Hepatocyte (in vitro differentiated cells): ENCODE measurements around the gene PGGHG.

ENCODE experiments used
- CTCF ChIP-seq: fragments of 200-600 bp; sonication (generic); IDR thresholded peaks from 2 replicates; pipeline ENCODE4 v1.5.1; 2016; ENCODE audit warnings: antibody characterized with exemption, mild to moderate bottlenecking; ENCODE audit not compliant: poor library complexity
- EZH2 ChIP-seq: fragments of 200-600 bp; sonication (generic); IDR thresholded peaks from 2 replicates; pipeline ENCODE4 v1.6.1; 2016; ENCODE audit warnings: antibody characterized with exemption, mild to moderate bottlenecking, borderline replicate concordance

DNA sequence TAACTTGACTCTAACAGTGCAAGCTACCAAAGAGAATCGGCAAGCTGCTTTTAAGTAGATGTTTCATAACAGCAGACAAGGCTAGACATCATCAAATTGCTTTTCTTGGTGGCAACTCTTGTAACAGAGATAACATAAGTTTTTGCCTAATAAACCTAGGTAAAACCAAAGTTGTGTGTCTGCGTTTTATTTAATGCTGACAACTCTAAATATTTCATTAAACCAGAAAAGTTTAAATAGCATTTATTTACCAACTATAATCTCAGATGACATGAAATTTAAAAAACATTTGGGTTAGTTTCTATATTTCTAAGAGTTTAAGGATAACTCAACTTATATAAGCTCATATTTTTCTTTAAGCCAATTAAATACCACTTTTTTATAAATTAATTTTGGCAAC lies 51.0 kb downstream of the PGGHG start:
- TF ChIP-seq EZH2 (no peak), CTCF (no peak)
